Uterus (tissue), 2 donors: ENCODE results near the gene SP110.

Experiments used
- POLR2A ChIP-seq, 2 donors: fragments of 450-650 bp; IDR thresholded peaks; one replicate each; pipeline ENCODE4 v1.6.1; 2016; ENCODE audit warnings: antibody characterized with exemption in 2 of 2, mild to moderate bottlenecking in 1 of 2, moderate library complexity in 1 of 2
- TF ChIP-seq, protein P1 (sequence below), 4 experiments: fragments of 200-600 bp in 2 of 4; fragments of 450-650 bp in 2 of 4; sonication (generic) in 2 of 4; IDR thresholded peaks; one replicate each; pipeline ENCODE4 v1.5.1; 2016 to 2019; ENCODE audit warnings: antibody characterized with exemption in 4 of 4, mild to moderate bottlenecking in 2 of 4, moderate library complexity in 1 of 4

DNA sequence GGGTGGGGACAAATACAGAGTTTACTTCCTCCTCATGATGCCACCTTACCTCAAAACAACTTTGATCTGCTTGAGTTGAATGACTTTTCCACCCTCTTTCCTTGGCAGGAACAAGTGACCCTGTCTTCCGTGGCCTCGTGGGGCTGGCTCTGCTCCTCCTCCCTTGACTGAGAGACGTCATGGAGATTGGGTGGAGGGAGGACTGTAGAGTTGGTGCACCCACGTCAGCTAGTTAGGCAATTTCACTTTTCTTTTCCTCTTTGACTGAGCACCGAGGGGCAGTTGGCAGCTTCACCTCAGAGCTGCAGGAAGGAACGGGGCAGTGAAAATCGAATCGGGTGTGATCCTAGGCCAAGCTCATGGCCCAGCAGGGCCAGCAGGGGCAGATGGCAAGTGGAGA, 5.7 kb upstream of the SP110 start, which contains the start of gene SP140:
- TF ChIP-seq, protein P1, sequence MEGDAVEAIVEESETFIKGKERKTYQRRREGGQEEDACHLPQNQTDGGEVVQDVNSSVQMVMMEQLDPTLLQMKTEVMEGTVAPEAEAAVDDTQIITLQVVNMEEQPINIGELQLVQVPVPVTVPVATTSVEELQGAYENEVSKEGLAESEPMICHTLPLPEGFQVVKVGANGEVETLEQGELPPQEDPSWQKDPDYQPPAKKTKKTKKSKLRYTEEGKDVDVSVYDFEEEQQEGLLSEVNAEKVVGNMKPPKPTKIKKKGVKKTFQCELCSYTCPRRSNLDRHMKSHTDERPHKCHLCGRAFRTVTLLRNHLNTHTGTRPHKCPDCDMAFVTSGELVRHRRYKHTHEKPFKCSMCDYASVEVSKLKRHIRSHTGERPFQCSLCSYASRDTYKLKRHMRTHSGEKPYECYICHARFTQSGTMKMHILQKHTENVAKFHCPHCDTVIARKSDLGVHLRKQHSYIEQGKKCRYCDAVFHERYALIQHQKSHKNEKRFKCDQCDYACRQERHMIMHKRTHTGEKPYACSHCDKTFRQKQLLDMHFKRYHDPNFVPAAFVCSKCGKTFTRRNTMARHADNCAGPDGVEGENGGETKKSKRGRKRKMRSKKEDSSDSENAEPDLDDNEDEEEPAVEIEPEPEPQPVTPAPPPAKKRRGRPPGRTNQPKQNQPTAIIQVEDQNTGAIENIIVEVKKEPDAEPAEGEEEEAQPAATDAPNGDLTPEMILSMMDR (IDR thresholded peaks at IDR 0.05): no peak
- TF ChIP-seq POLR2A (IDR thresholded peaks at IDR 0.05): no peak
